Cardiac muscle cell (in vitro differentiated cells and primary cell): ENCODE data around the gene SEC61B. TPM values are rescaled to one million over a fixed set of nuclear protein-coding genes. Genes with fewer than 3 reads are reported as not detected.

Experiments used
- DNase-seq, 2 donors: peaks; one replicate each; pipeline versions ENCODE4 v3.0.0 to v3.0.0-alpha.2; 2010 to 2017; ENCODE audit warnings: low read depth in 1 of 2, low spot score in 1 of 2
- H3K27ac ChIP-seq: fragments of 200-600 bp; sonication (generic); 2 replicates; pipeline ENCODE4 v1.5.1; 2016
- H3K27me3 ChIP-seq: fragments of 200-600 bp; sonication (generic); 2 replicates; pipeline ENCODE4 v1.6.0; 2016; ENCODE audit warnings: control low read depth
- H3K36me3 ChIP-seq: fragments of 200-600 bp; sonication (generic); 2 replicates; pipeline ENCODE4 v1.5.1; 2016; ENCODE audit warnings: control low read depth
- H3K4me1 ChIP-seq: fragments of 200-600 bp; sonication (generic); 2 replicates; pipeline ENCODE4 v1.8.1; 2017; ENCODE audit warnings: low read depth, mild to moderate bottlenecking, mixed run types
- H3K4me3 ChIP-seq: fragments of 200-600 bp; sonication (generic); 2 replicates; pipeline ENCODE4 v1.5.1; 2016; ENCODE audit warnings: mild to moderate bottlenecking
- H3K9me3 ChIP-seq: fragments of 200-600 bp; sonication (generic); 2 replicates; pipeline ENCODE4 v1.5.1; 2017; ENCODE audit warnings: low read depth, mild to moderate bottlenecking, control low read depth
- polyA plus RNA-seq: library from polyadenylated mRNA; unstranded; fragments of >200 nt; fragmentation: Nextera tagmentation; extraction: Ambion mirVana; gene quantifications from 2 replicates; pipeline ENCODE4 v1.2.1, GENCODE V29; 2016
- total RNA-seq: library from RNA; depleted of rRNA; stranded (reverse); fragments of >200 nt; gene quantifications from 2 replicates; pipeline ENCODE4 v1.2.3, GENCODE V29; 2016
- TF ChIP-seq, protein P1 (sequence below): IDR thresholded peaks from 2 replicates; pipeline ENCODE4 v1.5.1; 2012; ENCODE audit warnings: low read depth, mild to moderate bottlenecking, low read length

Gene SEC61B
- total and polyA plus RNA-seq, 2 experiments from 2014 or later, result 57.8 to 213 TPM

DNA sequence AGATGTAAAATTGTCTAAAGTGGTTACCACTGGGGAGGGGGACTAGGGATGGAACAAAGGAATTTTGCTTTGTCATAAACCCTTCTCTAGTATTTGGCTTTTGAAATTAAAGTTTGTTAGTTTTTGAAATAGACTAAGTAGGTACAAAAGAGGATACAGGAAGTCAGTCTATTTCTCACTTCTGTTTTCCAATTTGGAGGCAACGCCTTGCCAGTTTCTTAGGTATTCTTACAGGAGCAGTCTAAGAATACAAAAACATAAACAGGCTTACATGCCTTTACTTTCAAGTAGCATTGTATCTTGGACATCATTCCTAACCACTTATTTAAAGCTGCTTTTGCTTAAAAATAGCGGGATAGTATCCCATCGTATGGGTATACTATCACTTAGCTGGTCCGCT, 34.8 kb upstream of the SEC61B start:
- Histone ChIP-seq H3K4me3 (no peak overlapping the region), H3K27ac (no peak overlapping the region)

DNA sequence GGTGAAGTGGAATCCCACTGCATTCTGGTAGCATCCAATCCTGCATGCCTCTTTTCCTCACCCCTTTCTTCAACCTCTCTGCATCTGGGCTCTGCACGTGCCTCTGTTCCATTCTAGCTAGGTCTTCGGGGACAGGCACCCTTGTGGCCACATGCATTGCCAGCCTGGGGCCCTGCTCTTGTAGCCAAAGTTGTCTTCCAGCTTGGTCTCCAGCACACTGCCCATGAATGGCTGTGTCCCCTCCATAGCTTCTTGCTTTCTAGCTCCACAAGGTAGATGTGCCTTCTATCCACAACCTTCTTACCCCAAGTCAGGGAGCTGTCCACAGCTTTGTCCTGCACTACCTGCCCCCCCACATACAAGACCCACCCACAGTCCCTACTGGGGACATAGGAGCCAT, 32.9 kb upstream of the SEC61B start:
- TF ChIP-seq, protein P1, sequence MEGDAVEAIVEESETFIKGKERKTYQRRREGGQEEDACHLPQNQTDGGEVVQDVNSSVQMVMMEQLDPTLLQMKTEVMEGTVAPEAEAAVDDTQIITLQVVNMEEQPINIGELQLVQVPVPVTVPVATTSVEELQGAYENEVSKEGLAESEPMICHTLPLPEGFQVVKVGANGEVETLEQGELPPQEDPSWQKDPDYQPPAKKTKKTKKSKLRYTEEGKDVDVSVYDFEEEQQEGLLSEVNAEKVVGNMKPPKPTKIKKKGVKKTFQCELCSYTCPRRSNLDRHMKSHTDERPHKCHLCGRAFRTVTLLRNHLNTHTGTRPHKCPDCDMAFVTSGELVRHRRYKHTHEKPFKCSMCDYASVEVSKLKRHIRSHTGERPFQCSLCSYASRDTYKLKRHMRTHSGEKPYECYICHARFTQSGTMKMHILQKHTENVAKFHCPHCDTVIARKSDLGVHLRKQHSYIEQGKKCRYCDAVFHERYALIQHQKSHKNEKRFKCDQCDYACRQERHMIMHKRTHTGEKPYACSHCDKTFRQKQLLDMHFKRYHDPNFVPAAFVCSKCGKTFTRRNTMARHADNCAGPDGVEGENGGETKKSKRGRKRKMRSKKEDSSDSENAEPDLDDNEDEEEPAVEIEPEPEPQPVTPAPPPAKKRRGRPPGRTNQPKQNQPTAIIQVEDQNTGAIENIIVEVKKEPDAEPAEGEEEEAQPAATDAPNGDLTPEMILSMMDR, result no peak
- H3K36me3 ChIP-seq, result no peaks in the 10 kb centered on the region
- H3K27me3 ChIP-seq, result no peaks in the 10 kb centered on the region
- H3K4me1 ChIP-seq, result no peaks in the 10 kb centered on the region
- H3K4me3 ChIP-seq, result no peak overlapping the region
- no peak for DNase-seq
- H3K9me3 ChIP-seq, result no peaks in the 10 kb centered on the region
- H3K27ac ChIP-seq, result no peak overlapping the region

More for the DNA sequence above, 34.8 kb upstream of the SEC61B start:
- Histone ChIP-seq H3K9me3 (no peaks in the 10 kb centered on the region), H3K4me1 (no peaks in the 10 kb centered on the region), H3K36me3 (no peaks in the 10 kb centered on the region), H3K27me3 (no peaks in the 10 kb centered on the region)
- no peak for DNase-seq
- TF ChIP-seq, protein P1, result no peak

DNA sequence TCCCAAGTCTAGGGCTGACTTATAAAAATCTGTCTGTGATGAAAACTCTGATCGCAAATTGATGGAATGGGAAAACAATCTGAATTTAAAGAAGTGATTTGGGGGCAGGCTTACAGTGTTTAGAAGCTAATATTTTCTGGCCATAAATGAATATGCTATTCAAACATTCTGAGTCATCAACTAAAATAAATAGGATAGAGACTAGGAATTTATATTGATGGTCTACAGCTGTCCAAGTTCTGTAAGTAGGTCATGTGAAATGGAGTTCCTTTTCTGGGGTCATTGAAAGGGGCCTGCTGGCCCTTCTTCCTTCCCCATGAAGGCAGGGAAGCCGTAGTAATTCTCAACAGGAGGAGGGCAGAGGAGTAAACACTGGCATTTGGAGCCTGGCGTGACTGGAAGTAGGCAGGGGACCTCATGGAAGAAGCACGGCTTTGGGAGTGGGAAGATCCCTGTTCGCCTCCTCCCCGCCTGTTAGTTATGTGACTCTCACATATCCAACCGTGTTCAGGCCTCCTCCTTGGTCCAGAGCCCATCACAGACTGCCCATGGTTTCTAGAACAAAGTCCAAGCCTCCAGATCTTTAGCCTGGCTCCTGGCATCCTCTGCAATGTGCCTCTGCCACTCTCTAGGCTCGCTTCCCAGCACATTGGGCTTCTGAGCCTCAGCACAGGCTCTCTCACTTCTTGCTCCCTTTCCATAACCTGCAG, 32.0 kb upstream of the SEC61B start:
- Histone ChIP-seq H3K9me3 (no peaks in the 10 kb centered on the region), H3K27me3 (no peaks in the 10 kb centered on the region), H3K4me1 (no peaks in the 10 kb centered on the region), H3K36me3 (no peaks in the 10 kb centered on the region), H3K4me3 (no peak overlapping the region), H3K27ac (no peak overlapping the region)
- DNase-seq, result no peak
- TF ChIP-seq, protein P1, result no peak

DNA sequence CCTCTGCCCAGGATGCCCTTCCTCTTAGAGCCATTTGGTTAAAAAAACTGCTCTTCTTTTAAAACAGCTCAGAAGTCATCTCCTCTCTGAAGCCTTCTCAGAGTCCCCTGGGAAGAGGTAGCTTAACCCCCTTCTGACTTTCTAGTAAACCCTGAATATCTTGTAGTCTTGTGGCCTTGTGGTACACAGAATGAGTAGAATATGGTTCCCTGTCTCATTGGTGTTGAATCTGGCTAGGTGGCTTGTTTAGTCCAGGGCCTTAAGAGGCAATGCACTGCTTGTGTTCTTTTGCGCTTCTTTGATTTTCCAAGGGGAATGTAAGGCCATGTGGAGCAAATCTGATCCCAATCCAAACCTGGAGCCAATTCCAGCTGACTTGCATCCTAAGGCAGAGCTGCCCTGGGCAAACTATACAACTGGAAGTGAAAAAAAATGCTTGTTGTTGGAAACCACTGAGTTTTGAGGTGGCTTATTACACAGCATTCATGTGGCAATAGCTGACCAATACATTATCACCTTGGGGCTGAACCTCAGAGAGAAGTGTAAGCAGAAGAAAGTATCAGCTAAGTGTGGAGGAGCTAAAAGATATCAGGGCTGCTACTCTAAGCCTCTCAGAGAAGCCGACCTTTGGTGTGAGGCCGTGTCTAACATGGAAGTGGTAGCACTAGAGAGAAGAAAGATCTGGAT, 31.3 kb upstream of the SEC61B start:
- no peak overlapping the region for H3K4me3 ChIP-seq
- H3K27ac ChIP-seq, result no peak overlapping the region
- TF ChIP-seq, protein P1, result no peak
- DNase-seq, result no peak
- H3K4me1 ChIP-seq, result no peaks in the 10 kb centered on the region
- no peaks in the 10 kb centered on the region for H3K9me3 ChIP-seq
- no peaks in the 10 kb centered on the region for H3K27me3 ChIP-seq
- no peaks in the 10 kb centered on the region for H3K36me3 ChIP-seq

DNA sequence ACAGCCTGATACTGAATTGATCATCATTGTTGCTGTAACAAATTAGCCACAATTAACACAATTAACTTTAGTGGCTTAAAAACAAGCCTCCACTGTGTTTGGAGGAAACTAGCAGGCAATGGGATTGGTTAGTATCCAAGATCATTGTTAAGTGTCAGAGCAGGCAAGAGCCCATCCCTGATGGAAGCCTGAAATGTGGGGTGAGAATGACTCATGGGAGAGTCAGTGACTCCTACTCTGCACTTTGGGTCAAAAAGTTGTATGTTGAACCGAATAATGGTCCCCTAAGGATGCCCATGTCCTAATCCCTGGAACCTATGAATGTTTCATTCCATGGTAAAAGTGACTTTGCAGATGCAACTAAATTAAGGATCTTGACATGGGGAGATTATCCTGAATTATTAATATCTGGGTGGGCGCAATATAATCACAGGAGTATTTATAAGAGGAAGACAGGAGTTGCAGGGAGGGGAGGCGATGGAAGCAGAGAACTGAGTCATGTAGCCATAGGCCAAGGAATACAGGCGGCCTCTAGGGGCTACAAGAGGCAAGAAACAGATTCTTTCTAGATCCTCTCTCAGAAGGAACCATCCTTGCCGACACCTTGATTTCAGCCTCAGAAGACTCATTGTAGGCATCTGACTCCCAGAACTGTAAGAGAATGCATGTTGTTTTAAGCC, 29.2 kb upstream of the SEC61B start:
- peak in 1 of 2 donors; percentile 17 for DNase-seq
- Histone ChIP-seq H3K4me3 (no peak overlapping the region), H3K36me3 (no peaks in the 10 kb centered on the region), H3K27ac (no peak overlapping the region), H3K4me1 (no peaks in the 10 kb centered on the region), H3K27me3 (no peaks in the 10 kb centered on the region), H3K9me3 (no peaks in the 10 kb centered on the region)
- TF ChIP-seq, protein P1, result peak; percentile 34
